GM12878 (cell line): ENCODE measurements around the gene BFSP1. TPM values are rescaled to one million over a fixed set of nuclear protein-coding genes. Genes with fewer than 3 reads are reported as not detected.

Experiments
- ATAC-seq: fragments of 200-7000 bp; cut with Tn5 transposase; 3 replicates; pipeline ENCODE4 v1.9.1; 2020; ENCODE audit warnings: mild to moderate bottlenecking, moderate library complexity
- BruUV-seq: library from RNA; stranded (reverse); fragments of 400-500 nt; replicated peaks from 2 replicates; lab custom pipeline; 2021; lab: Mats Ljungman, UMichigan
- CTCF ChIA-PET: fragments of 300-600 bp; sonication (Branson Sonifier 250); formaldehyde crosslinking; extraction: SDS; loops from one replicate; lab custom pipeline; 2021; ENCODE audit warnings: inconsistent platforms; lab: Yijun Ruan, JAX
- POLR2A ChIA-PET: fragments of 350-600 bp; formaldehyde crosslinking; extraction: SDS; loops from one replicate; lab custom pipeline; 2021; ENCODE audit warnings: inconsistent platforms; lab: Charles Lee
- RAD21 ChIA-PET: fragments of 300-600 bp; sonication (Branson Sonifier 250); formaldehyde crosslinking; loops from one replicate; lab custom pipeline; 2023; ENCODE audit warnings: antibody characterized with exemption; ENCODE audit not compliant: unreplicated experiment; lab: Charles Lee
- SMC1A ChIA-PET: fragments of 300-600 bp; sonication (Branson Sonifier 250); formaldehyde crosslinking; loops from one replicate; lab custom pipeline; 2023; ENCODE audit not compliant: unreplicated experiment, uncharacterized antibody; lab: Charles Lee
- DNase-seq: peaks from one replicate; pipeline ENCODE4 v3.0.0-alpha.2; 2011; ENCODE audit warnings: low read depth, low spot score
- FAIRE-seq: peaks from 3 replicates; lab custom pipeline; 2011; peaks lifted over from hg19 to GRCh38; lab: Jason Lieb, UNC
- H2AFZ ChIP-seq: 2 replicates; pipeline ENCODE4 v1.6.0; 2011; ENCODE audit warnings: low read depth, low read length, control low read depth; ENCODE audit not compliant: control insufficient read depth
- H3K27ac ChIP-seq: 2 replicates; pipeline ENCODE4 v1.5.1; 2011; ENCODE audit warnings: control low read depth; ENCODE audit not compliant: control insufficient read depth, insufficient read depth
- H3K27me3 ChIP-seq, 2 experiments: replicated peaks in 1 of 2; 2 replicates each; pipeline versions ENCODE4 v1.6.0 to v1.6.1; 2011; ENCODE audit warnings: low read length in 1 of 2; ENCODE audit not compliant: control insufficient read depth in 2 of 2, insufficient read depth in 2 of 2
- H3K36me3 ChIP-seq, 2 experiments: 2 replicates each; pipeline ENCODE4 v1.5.1; 2011; ENCODE audit warnings: low read length in 1 of 2; ENCODE audit not compliant: control insufficient read depth in 2 of 2, insufficient read depth in 2 of 2
- H3K4me1 ChIP-seq: 2 replicates; pipeline ENCODE4 v1.6.1; 2011; ENCODE audit warnings: mild to moderate bottlenecking, low read length, moderate library complexity, mixed read lengths; ENCODE audit not compliant: control insufficient read depth, insufficient read depth
- H3K4me2 ChIP-seq: 2 replicates; pipeline ENCODE4 v1.6.0; 2011; ENCODE audit warnings: control low read depth; ENCODE audit not compliant: control insufficient read depth, insufficient read depth
- H3K4me3 ChIP-seq: fragments of 200-600 bp; sonication (generic); 2 replicates; pipeline ENCODE4 v1.5.1; 2016
- H3K79me2 ChIP-seq: 2 replicates; pipeline ENCODE4 v1.6.0; 2011; ENCODE audit warnings: low read length; ENCODE audit not compliant: control insufficient read depth, insufficient read depth
- H3K9ac ChIP-seq: 2 replicates; pipeline ENCODE4 v1.8.0; 2011; ENCODE audit warnings: low read length, control low read depth, mixed read lengths; ENCODE audit not compliant: control insufficient read depth, insufficient read depth
- H3K9me3 ChIP-seq: replicated peaks from 3 replicates; pipeline ENCODE4 v1.5.1; 2011; ENCODE audit warnings: mild to moderate bottlenecking, low read length; ENCODE audit not compliant: control insufficient read depth, insufficient read depth
- H4K20me1 ChIP-seq: 2 replicates; pipeline ENCODE4 v1.6.0; 2011; ENCODE audit not compliant: control insufficient read depth, insufficient read depth
- CBFB ChIP-seq: IDR thresholded peaks from 2 replicates; pipeline ENCODE4 v1.6.1; 2016; ENCODE audit warnings: antibody characterized with exemption, low read depth
- DPF2 ChIP-seq: fragments of 450-650 bp; IDR thresholded peaks from 2 replicates; pipeline ENCODE4 v1.6.1; 2017; ENCODE audit warnings: mild to moderate bottlenecking
- EGR1 ChIP-seq, 2 experiments: IDR thresholded peaks; 1 replicate in 1 of 2; 2 replicates in 1 of 2; pipeline ENCODE4 v1.6.1; 2011 to 2012; ENCODE audit warnings: low read depth in 2 of 2, low read length in 2 of 2, borderline replicate concordance in 1 of 2, mild to moderate bottlenecking in 1 of 2, moderate library complexity in 1 of 2
- IRF4 ChIP-seq: IDR thresholded peaks from 2 replicates; pipeline ENCODE4 v1.6.1; 2011; ENCODE audit warnings: low read depth, low read length
- JUND ChIP-seq: IDR thresholded peaks from 2 replicates; pipeline ENCODE4 v1.6.1; 2012; ENCODE audit warnings: low read depth, mild to moderate bottlenecking, low read length, improper control_type of control experiment, moderate library complexity
- KAT2A ChIP-seq: conservative IDR thresholded peaks from 2 replicates; pipeline ENCODE4 v1.6.1; 2011; ENCODE audit warnings: low read depth, low read length; ENCODE audit not compliant: control insufficient read depth
- NKRF ChIP-seq: fragments of 450-650 bp; conservative IDR thresholded peaks from 2 replicates; pipeline ENCODE4 v1.6.1; 2017; ENCODE audit warnings: mild to moderate bottlenecking, moderate library complexity
- RAD21 ChIP-seq: IDR thresholded peaks from 2 replicates; pipeline ENCODE4 v1.6.1; 2011; ENCODE audit warnings: mild to moderate bottlenecking, low read depth, low read length, moderate library complexity; ENCODE audit not compliant: insufficient read depth
- SMARCA5 ChIP-seq: fragments of 450-650 bp; IDR thresholded peaks from 2 replicates; pipeline ENCODE4 v1.6.1; 2017; ENCODE audit warnings: mild to moderate bottlenecking
- YBX1 ChIP-seq: fragments of 450-650 bp; IDR thresholded peaks from 2 replicates; pipeline ENCODE4 v1.6.1; 2016; ENCODE audit warnings: antibody characterized with exemption
- ZBTB11 ChIP-seq: fragments of 450-650 bp; formaldehyde crosslinking; IDR thresholded peaks from 2 replicates; pipeline ENCODE4 v1.5.0; 2022; ENCODE audit warnings: mild to moderate bottlenecking, missing genetic modification characterization
- ZNF207 ChIP-seq: fragments of 450-650 bp; IDR thresholded peaks from 2 replicates; pipeline ENCODE4 v1.6.1; 2014; ENCODE audit warnings: antibody characterized with exemption, mild to moderate bottlenecking, borderline replicate concordance
- ZNF384 ChIP-seq: IDR thresholded peaks from 2 replicates; pipeline ENCODE4 v1.6.1; 2012; ENCODE audit warnings: low read depth, mild to moderate bottlenecking, low read length, improper control_type of control experiment, borderline replicate concordance
- WGBS: methylation state at CpG from one replicate; pipeline ENCODE4 v1.1.6; 2016; ENCODE audit warnings: low lambda C conversion rate; ENCODE audit not compliant: insufficient replicate concordance, insufficient coverage; ENCODE audit errors: missing lambda C conversion rate; 5-methylcytosine and 5-hydroxymethylcytosine counted together
- in situ Hi-C: fragments of 300-500 bp; cut with MboI; formaldehyde crosslinking; loops from 9 replicates; pipeline ENCODE4 v1.14.3; 2018; ENCODE audit warnings: mixed read lengths
- intact Hi-C: fragments of 100-400 bp; cut with micrococcal nuclease; formaldehyde crosslinking; loops from one replicate; pipeline ENCODE4 v1.14.2; 2022; ENCODE audit not compliant: unreplicated experiment
- polyA plus RNA-seq, 11 experiments: library from polyadenylated mRNA; depleted of rRNA in 4 of 11; unstranded in 6 of 11; stranded (reverse) in 5 of 11; fragments of >200 nt; fragmentation: Nextera tagmentation in 4 of 11; fragmentation: Illumina TruSeq in 1 of 11; extraction: Ambion mirVana in 4 of 11; extraction: Trizol in 1 of 11; gene quantifications; 1 replicate in 1 of 11; 2 replicates in 10 of 11; pipeline versions ENCODE4 v1.2.1 to v1.2.3, GENCODE V29; 2011 to 2016; ENCODE audit warnings: inconsistent platforms in 2 of 11, missing spikeins in 2 of 11, low read depth in 1 of 11
- total RNA-seq, 4 experiments: library from RNA; depleted of rRNA in 3 of 4; stranded (reverse); fragments of >200 nt in 3 of 4; fragmentation: Illumina TruSeq in 1 of 4; extraction: Trizol in 1 of 4; gene quantifications; 2 replicates each; pipeline versions ENCODE4 v1.2.1 to v1.2.3, GENCODE V29; 2013 to 2021
- TF ChIP-seq, protein P1 (sequence below): IDR thresholded peaks from 2 replicates; pipeline ENCODE4 v1.6.1; 2012; ENCODE audit warnings: low read depth, low read length, improper control_type of control experiment

BFSP1 gene
- total and polyA plus RNA-seq, 10 of the 15 experiments (the other 5 are each of a cell fraction or from before 2014, with no cell fraction given): 0.06 to 0.22 (median 0.11) TPM; not detected in 3

GRCh38 chr20:17504898-17505635, 26.1 kb downstream of the BFSP1 start:
- no TSS peak for BruUV-seq
- H4K20me1 ChIP-seq: no peaks in the 10 kb centered on the region
- H3K27me3 ChIP-seq: no peaks in the 10 kb centered on the region
- RAD21 ChIA-PET: interaction anchor here (1.1 to 2.6 kb wide), 14 partner anchors 9 to 500 kb away, joined by 3 to 20 read pairs (median 4); partner anchors contain the start of gene RRBP1
- ATAC-seq: peak; percentile 92
- in situ Hi-C loops: loop anchor here (5.0 kb wide), 1 partner anchor 772 kb away; no protein-coding TSS in a partner anchor
- SMC1A ChIA-PET: interaction anchor here (0.8 to 1.9 kb wide), 9 partner anchors 9 to 1127 kb away, joined by 3 to 10 read pairs (median 4); partner anchors contain the start of gene DSTN
- no peaks in the 10 kb centered on the region for H3K9me3 ChIP-seq
- peak; percentile 25 for DNase-seq
- CTCF ChIA-PET: interaction anchor here (0.6 to 3.9 kb wide), 24 partner anchors 9 to 783 kb away, joined by 3 to 24 read pairs (median 4); partner anchors contain the start of genes RRBP1 and ZNF133
- H3K9ac ChIP-seq: peak overlapping the region; percentile 46
- peak overlapping the region; percentile 77 for H2AFZ ChIP-seq
- no peak overlapping the region for H3K27ac ChIP-seq
- no peaks in the 10 kb centered on the region for H3K36me3 ChIP-seq
- peak; percentile 79 for FAIRE-seq
- no peaks in the 10 kb centered on the region for H3K79me2 ChIP-seq
- POLR2A ChIA-PET: interaction anchor here (1.4 kb wide), 1 partner anchor 434 kb away, joined by 3 read pairs; no protein-coding TSS in a partner anchor
- H3K4me3 ChIP-seq: peak overlapping the region; percentile 56; the same call in 1 of the 2 replicates
- WGBS: 2% methylated on average over 30 of the region's 30 CpGs
- H3K4me2 ChIP-seq: peak overlapping the region; percentile 91
- H3K4me1 ChIP-seq: peaks cover 3% of the 10 kb centered on the region
- intact Hi-C loops: loop anchor here (1.0 to 5.0 kb wide), 4 partner anchors 112 to 772 kb away; no protein-coding TSS in a partner anchor
- TF ChIP-seq RAD21: peak; percentile 75
- no peak for TF ChIP-seq IRF4
- TF ChIP-seq EGR1 (IDR thresholded peaks at IDR 0.05; ENCODE audit: borderline replicate concordance in 1 of 2, low read depth in 2 of 2, low read length in 2 of 2): 0 out of 3 replicates have a peak, but pooled peaks of 1 of the 2 experiments have one; percentile 7
- no peak for TF ChIP-seq SMARCA5
- no peak for TF ChIP-seq CBFB
- no peak for TF ChIP-seq JUND
- peak; percentile 96 for TF ChIP-seq ZNF384
- no peak for TF ChIP-seq YBX1
- 0 out of 2 replicates have a peak, but pooled peaks have one; percentile 26 for TF ChIP-seq DPF2
- TF ChIP-seq ZBTB11 (CRISPR knock-in tag): no peak
- TF ChIP-seq, protein P1, sequence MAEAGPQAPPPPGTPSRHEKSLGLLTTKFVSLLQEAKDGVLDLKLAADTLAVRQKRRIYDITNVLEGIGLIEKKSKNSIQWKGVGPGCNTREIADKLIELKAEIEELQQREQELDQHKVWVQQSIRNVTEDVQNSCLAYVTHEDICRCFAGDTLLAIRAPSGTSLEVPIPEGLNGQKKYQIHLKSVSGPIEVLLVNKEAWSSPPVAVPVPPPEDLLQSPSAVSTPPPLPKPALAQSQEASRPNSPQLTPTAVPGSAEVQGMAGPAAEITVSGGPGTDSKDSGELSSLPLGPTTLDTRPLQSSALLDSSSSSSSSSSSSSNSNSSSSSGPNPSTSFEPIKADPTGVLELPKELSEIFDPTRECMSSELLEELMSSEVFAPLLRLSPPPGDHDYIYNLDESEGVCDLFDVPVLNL: no peak
- no peak; the same call in 1 of the 2 replicates for TF ChIP-seq NKRF
- 0 out of 2 replicates have a peak, but pooled peaks have one; percentile 24 for TF ChIP-seq ZNF207
- no peak for TF ChIP-seq KAT2A
